DND-41 (cell line): ENCODE data around the gene PDE4B.

Experiments used
- EZH2 ChIP-seq: IDR thresholded peaks from 3 replicates; pipeline ENCODE4 v1.6.1; 2012; ENCODE audit warnings: borderline replicate concordance, low read depth, mild to moderate bottlenecking, moderate library complexity, low read length, inconsistent platforms; ENCODE audit not compliant: severe bottlenecking
- TF ChIP-seq, protein P1 (sequence below): IDR thresholded peaks from 2 replicates; pipeline ENCODE4 v1.5.1; 2012; ENCODE audit warnings: borderline replicate concordance, low read length, moderate library complexity, mild to moderate bottlenecking; ENCODE audit not compliant: poor library complexity, severe bottlenecking; ENCODE audit errors: extremely low read depth

DNA sequence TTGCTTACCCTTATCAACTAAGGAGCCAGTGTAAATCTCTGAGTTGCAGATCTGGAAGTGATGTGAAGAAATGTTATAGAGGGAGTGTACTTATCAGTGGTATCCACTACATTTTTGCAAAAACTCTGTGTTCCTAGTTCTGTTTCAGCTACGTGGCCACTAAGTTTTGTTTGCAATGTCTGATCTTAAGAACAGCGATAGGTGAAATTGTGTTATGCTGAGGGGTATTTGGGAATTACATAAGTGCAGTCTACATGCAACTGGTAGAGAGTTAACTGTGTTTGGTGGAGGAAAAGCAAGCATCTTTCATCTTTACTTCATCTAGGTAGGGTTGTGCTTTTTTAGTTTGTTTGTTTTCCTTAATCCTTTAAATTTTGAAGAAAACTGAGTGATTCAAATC, 542.4 kb downstream of the PDE4B start:
- TF ChIP-seq, protein P1, sequence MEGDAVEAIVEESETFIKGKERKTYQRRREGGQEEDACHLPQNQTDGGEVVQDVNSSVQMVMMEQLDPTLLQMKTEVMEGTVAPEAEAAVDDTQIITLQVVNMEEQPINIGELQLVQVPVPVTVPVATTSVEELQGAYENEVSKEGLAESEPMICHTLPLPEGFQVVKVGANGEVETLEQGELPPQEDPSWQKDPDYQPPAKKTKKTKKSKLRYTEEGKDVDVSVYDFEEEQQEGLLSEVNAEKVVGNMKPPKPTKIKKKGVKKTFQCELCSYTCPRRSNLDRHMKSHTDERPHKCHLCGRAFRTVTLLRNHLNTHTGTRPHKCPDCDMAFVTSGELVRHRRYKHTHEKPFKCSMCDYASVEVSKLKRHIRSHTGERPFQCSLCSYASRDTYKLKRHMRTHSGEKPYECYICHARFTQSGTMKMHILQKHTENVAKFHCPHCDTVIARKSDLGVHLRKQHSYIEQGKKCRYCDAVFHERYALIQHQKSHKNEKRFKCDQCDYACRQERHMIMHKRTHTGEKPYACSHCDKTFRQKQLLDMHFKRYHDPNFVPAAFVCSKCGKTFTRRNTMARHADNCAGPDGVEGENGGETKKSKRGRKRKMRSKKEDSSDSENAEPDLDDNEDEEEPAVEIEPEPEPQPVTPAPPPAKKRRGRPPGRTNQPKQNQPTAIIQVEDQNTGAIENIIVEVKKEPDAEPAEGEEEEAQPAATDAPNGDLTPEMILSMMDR: no peak
- no peak for TF ChIP-seq EZH2
